ENCODE data around the gene PLCH1.

PLCH1 gene

GRCh38 chr3:155385896-155386625 lies 358.8 kb downstream of the PLCH1 start:
- DNase-seq (ENCODE audit: low read depth in 2 of 2), result no peak

- DNase-seq (ENCODE audit: low read depth in 2 of 2), result no peak
These were observed 362.4 kb downstream of the PLCH1 start for GRCh38 chr3:155382396-155383042.

GRCh38 chr3:155377847-155378246 lies 367.0 kb downstream of the PLCH1 start:
- no peak for DNase-seq (ENCODE audit: low read depth in 2 of 2)

DNA sequence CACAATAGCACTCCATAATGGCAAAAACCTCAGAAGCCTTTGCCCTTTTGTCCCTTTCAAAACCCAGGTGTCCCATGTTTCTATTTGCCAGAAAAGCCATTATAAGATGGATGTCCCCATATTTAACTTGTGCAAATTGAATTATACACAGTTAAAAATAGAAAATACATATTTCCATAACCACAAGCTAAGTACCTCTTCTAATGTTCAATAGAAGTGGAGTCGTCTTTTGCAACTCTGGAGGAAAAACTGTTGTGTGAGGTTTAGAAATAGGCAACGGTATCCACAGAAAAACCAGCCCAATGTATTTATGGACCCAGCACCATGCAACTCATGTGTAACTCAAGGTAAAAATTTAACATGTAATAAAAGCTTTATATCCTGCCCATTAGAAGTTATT lies 367.8 kb downstream of the PLCH1 start:
- DNase-seq (ENCODE audit: low read depth in 2 of 2), result no peak

- DNase-seq (ENCODE audit: low read depth in 2 of 2), result no peak
These were observed 372.6 kb downstream of the PLCH1 start for GRCh38 chr3:155372281-155372680.

GRCh38 chr3:155370764-155371503 lies 373.9 kb downstream of the PLCH1 start:
- DNase-seq (ENCODE audit: low read depth in 2 of 2), result no peak

- no peak for DNase-seq (ENCODE audit: low read depth in 2 of 2)
These were observed 374.7 kb downstream of the PLCH1 start for GRCh38 chr3:155370198-155370597.

- DNase-seq (ENCODE audit: low read depth in 2 of 2), result no peak
These were observed 375.1 kb downstream of the PLCH1 start for GRCh38 chr3:155369735-155370134.

GRCh38 chr3:155369244-155369643 lies 375.6 kb downstream of the PLCH1 start:
- no peak for DNase-seq (ENCODE audit: low read depth in 2 of 2)

- no peak for DNase-seq (ENCODE audit: low read depth in 2 of 2)
These were observed 376.1 kb downstream of the PLCH1 start for GRCh38 chr3:155368786-155369185.

- no peak for DNase-seq (ENCODE audit: low read depth in 2 of 2)
These were observed 377.4 kb downstream of the PLCH1 start for GRCh38 chr3:155367506-155367905.

GRCh38 chr3:155365178-155365783 lies 379.6 kb downstream of the PLCH1 start:
- DNase-seq (ENCODE audit: low read depth in 2 of 2), result no peak

GRCh38 chr3:155364492-155364891 lies 380.4 kb downstream of the PLCH1 start:
- no peak for DNase-seq (ENCODE audit: low read depth in 2 of 2)

DNA sequence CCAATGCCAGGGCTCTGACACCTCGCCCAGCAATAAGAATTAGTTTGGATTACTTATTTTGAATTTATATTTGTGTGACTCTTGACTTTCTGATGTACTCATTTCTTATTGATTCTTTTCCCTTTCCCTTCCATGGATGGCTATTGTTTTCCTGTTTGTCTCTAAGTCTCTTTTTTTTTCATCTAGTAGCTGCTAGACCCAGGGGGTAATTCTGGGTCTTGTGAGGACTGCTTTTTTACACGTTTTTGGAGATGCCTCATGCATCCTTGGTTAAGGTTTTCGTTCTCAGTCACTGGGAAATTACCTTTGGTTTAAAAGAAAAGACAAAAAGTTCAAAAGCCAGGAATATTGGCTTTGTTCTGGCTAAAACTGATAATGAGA lies 381.2 kb downstream of the PLCH1 start:
- DNase-seq (ENCODE audit: low read depth in 2 of 2), result no peak

- DNase-seq (ENCODE audit: low read depth in 2 of 2), result no peak
These were observed 381.8 kb downstream of the PLCH1 start for GRCh38 chr3:155362808-155363689.

DNA sequence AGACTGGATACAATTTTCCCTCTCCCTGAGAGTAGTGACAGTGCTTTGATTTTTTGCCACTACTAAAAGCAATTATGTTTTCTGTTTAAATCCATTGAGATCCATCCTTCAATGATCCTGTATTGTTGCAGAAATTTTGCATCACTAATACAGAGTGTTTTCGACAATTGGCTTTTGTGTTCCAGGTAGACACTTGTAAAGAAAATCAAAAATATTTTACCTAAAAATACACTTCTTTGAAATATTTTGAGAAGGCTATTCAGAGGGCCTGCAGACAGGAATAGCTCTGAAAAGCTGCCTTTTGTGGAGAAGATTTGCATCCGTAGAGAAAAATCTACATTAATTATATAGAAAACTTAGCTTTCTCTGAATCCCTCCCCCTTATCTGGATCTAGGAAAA lies 384.6 kb downstream of the PLCH1 start:
- no peak for DNase-seq (ENCODE audit: low read depth in 2 of 2)

DNA sequence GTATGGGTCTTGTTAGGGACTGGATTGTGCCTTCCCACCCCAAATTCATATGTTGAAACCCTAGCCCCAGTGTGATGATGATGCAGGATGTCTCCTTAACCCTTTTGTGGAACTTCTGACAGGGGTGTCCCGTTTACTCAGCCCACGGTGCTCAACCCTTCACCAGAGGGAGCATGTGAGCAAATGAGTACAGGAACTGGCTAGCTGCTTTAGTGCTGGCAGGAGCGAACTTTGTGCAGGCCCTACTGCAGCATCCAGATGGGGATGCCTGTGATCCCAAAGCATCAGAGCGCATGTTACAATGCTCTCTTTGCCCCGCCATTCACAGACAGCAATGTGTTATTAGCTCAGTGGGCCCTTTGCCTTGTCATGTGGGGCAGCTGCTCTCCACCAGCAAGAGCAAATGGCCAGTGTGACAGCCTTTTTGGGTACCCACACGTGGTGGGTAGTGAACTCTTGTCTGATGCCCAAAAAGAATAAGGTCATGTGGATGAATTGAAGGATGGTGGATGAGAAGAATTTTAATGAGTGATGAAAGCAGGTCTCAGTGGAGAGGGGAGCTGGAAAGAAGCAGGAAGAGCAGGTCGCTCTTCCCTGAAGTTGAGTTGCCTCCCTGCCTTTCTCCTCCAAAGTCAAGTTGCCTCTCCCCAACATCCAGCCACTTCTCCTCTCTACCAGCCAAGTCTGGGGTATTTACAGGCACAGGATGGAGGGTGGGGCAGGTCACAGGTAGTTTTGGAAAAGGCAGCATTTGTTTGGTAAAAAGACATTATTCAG lies 388.1 kb downstream of the PLCH1 start:
- DNase-seq (ENCODE audit: low read depth in 2 of 2), result no peak

DNA sequence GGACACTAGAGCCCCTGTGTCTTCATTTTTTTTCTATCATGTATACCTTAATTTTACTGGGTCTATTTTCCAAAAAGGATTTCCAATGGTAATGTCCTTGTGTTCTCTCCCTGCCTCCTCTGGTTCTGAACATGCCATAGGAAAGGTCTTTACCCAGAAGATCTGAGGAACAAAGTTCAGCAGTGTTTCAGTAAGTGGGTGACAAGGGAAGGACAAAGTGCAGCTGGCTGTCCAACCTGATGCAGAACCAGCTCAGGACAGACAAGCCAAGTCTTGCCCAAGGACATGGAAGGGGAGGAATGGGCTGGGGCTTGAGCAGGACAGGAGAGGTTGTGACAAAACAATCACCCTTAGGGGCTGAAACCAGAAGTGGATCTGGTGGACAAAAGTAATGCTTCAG lies 390.2 kb downstream of the PLCH1 start:
- no peak for DNase-seq (ENCODE audit: low read depth in 2 of 2)

GRCh38 chr3:155352900-155353490 lies 391.9 kb downstream of the PLCH1 start:
- DNase-seq (ENCODE audit: low read depth in 2 of 2), result no peak

DNA sequence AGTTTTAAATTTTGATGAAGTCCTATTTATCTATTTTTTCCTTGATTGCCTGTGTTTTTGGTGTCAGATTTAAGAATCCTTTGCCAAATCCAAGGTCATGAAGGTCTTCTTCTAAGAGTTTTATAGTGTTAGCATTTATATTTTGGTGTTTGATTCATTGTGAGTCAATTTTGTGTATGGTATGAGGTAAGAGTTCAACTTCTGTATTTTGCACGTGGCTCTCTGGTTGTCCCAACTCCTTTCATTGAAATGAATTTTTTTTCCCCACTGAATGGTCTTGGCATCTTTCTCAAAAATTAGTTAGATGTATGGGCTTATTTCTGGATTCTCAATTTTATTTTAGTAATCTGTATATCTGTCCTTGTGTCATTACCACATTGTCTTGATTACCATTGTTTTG lies 394.3 kb downstream of the PLCH1 start:
- no peak for DNase-seq (ENCODE audit: low read depth in 2 of 2)
